Stimulated activated CD8-positive, alpha-beta memory T cell treated with anti-CD3 and anti-CD28 coated beads, Interleukin-7, amount 100 ng/mL, for 48 hours (primary cell): ENCODE results near the gene ALKBH7.

Source experiments
- DNase-seq, 2 donors: peaks; one replicate each; pipeline ENCODE4 v3.0.0-alpha.2; 2020; ENCODE audit warnings: low read depth in 1 of 2; ENCODE audit errors: extremely low read depth in 1 of 2

ALKBH7 gene

DNA sequence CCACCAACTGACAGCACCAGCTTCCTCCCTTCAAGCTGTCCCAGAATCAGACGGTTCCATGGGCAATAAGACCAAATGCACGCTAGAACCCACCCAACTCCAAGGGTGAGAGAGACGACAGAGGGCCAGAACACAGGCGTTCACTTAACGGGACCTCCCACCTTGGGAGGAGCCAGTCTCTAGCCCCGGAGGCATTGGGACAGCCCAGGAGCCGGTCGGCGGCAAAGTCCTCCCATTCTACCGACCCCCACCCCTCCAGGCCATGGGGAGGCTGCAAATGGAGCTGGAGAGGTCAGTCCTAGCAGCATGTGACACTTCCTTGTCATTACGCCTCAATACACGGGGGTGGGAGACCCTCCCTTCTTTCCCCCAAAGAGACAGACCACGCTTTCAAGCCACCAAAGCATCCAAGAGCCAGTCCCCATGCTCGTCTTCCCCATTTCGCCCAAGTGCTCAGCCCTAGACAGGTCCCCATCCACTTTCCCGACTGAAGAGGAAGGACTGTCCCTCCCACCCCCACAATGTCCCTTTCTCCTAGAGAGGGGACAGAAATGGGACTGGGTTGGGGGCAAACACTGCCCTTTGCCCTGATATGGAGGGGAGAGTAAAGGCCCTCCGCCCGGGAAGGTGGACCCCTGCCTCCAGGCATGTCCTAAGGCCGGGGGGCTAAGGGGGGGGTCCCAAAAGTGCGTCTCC is 51.1 kb downstream of the ALKBH7 start:
- no peak for DNase-seq

DNA sequence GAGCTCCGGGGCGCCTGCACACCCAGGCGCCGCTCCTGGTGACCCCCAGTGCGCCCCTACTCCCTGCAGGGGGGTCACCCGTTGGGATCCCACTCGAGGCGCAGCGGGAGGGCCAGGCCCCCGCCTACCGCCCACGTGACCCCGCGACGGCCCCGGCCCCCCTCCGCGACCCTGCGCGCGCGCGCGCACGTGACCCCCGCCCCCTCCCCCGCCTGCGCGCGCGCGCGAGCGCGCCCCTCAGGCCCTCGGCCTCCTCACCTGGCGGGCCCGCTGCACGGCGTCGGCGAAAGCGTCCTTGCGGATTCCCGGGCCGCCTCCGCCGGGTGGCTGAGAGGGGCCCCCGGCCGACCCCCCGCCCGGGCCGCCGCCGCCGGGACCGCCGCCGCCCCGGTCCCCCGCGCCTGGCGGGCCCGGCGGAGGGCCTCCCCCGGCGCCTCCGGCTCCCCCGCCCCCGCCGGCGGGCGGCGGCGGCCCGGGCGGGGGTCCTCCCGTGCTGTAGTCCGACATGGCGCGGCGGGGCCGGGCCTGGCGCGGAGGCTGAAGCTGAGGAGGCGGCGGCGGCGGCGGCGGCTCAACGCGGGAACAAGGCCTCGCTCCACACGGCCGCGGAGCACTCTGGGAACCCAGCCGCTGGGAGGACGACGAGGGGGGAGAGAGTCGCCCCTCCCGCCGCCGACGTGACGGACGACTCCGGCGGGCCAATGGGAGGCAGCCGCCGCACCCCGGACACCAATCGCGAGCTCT is 51.8 kb downstream of the ALKBH7 start, which contains the start of gene KHSRP:
Gene KHSRP, minus strand, starts transcription at position 617 of the 744 bp plus-strand sequence. Its CDS starts 110 bp downstream, at position 507.
- no peak for DNase-seq
